Body of pancreas (tissue), 4 donors: ENCODE measurements around the gene TOX3.

ENCODE experiments used
- CTCF ChIP-seq, 7 experiments: fragments of 450-650 bp in 4 of 7; fragments of 200-600 bp in 3 of 7; sonication (generic) in 3 of 7; IDR thresholded peaks; one replicate each; pipeline ENCODE4 v1.5.1; 2016 to 2019; ENCODE audit warnings: antibody characterized with exemption in 7 of 7
- POLR2A ChIP-seq, 3 donors: fragments of 450-650 bp; IDR thresholded peaks; one replicate each; pipeline ENCODE4 v1.6.1; 2016; ENCODE audit warnings: antibody characterized with exemption in 3 of 3, mild to moderate bottlenecking in 2 of 3

GRCh38 chr16:52446080-52446479, 100.9 kb downstream of the TOX3 start:
- TF ChIP-seq CTCF (IDR thresholded peaks at IDR 0.05) (no peak), POLR2A (IDR thresholded peaks at IDR 0.05) (no peak)
